Endothelial cell (in vitro differentiated cells): ENCODE results near the gene KIF6. TPM values are rescaled to one million over a fixed set of nuclear protein-coding genes. Genes with fewer than 3 reads are reported as not detected.
"Not testable (repeated sequence)": the region's sequence is repeated elsewhere in the genome, so short reads cannot be mapped to it uniquely, and the experiment has no call there.

Experiments
- DNase-seq: peaks from one replicate; pipeline ENCODE4 v3.0.0; 2021; ENCODE audit warnings: low spot score
- H3K27ac Mint-ChIP-seq: one replicate; pipeline ENCODE4 v1.8.0; 2021; ENCODE audit warnings: mixed read lengths, inconsistent platforms; ENCODE audit not compliant: unreplicated experiment
- H3K27me3 Mint-ChIP-seq: one replicate; pipeline ENCODE4 v1.8.0; 2021; ENCODE audit warnings: mild to moderate bottlenecking, moderate library complexity, mixed read lengths, inconsistent platforms; ENCODE audit not compliant: unreplicated experiment
- H3K36me3 Mint-ChIP-seq: one replicate; pipeline ENCODE4 v1.8.0; 2021; ENCODE audit warnings: mild to moderate bottlenecking, low read depth, mixed read lengths, inconsistent platforms; ENCODE audit not compliant: unreplicated experiment
- H3K4me1 Mint-ChIP-seq: one replicate; pipeline ENCODE4 v1.8.0; 2021; ENCODE audit warnings: mild to moderate bottlenecking, mixed read lengths, inconsistent platforms; ENCODE audit not compliant: unreplicated experiment
- H3K4me3 Mint-ChIP-seq: one replicate; pipeline ENCODE4 v1.8.0; 2021; ENCODE audit warnings: mild to moderate bottlenecking, mixed read lengths, inconsistent platforms; ENCODE audit not compliant: unreplicated experiment
- H3K9me3 Mint-ChIP-seq: one replicate; pipeline ENCODE4 v1.8.0; 2021; ENCODE audit warnings: mixed read lengths, inconsistent platforms; ENCODE audit not compliant: unreplicated experiment
- CTCF ChIP-seq: fragments of 200-600 bp; sonication (generic); IDR thresholded peaks from one replicate; pipeline ENCODE4 v1.5.0; 2021; ENCODE audit warnings: antibody characterized with exemption; ENCODE audit not compliant: unreplicated experiment
- total RNA-seq: library from RNA; stranded (reverse); fragmentation: NEBNext Ultra II Directional; extraction: Animal tissue kit (Norgen Biotek cat#: 25700); gene quantifications from one replicate; pipeline ENCODE4 v1.2.1, GENCODE V29; 2021; ENCODE audit not compliant: unreplicated experiment

Gene KIF6
- total RNA-seq, 1 donor from 2014 or later: 0.46 TPM

- H3K4me3 Mint-ChIP-seq: no peak overlapping the region
- H3K4me1 Mint-ChIP-seq: no peaks in the 10 kb centered on the region
- H3K27me3 Mint-ChIP-seq: peaks cover 1% of the 10 kb centered on the region
- no peak for DNase-seq
- no peaks in the 10 kb centered on the region for H3K36me3 Mint-ChIP-seq
- no peak overlapping the region for H3K27ac Mint-ChIP-seq
- no peaks in the 10 kb centered on the region for H3K9me3 Mint-ChIP-seq
- TF ChIP-seq CTCF: no peak
Observed at GRCh38 chr6:39733704-39734103, 8.5 kb upstream of the KIF6 start.

GRCh38 chr6:39731565-39731964 is 6.4 kb upstream of the KIF6 start:
- no peaks in the 10 kb centered on the region for H3K27me3 Mint-ChIP-seq
- no peaks in the 10 kb centered on the region for H3K36me3 Mint-ChIP-seq
- H3K4me1 Mint-ChIP-seq: no peaks in the 10 kb centered on the region
- H3K4me3 Mint-ChIP-seq: no peak overlapping the region
- no peaks in the 10 kb centered on the region for H3K9me3 Mint-ChIP-seq
- H3K27ac Mint-ChIP-seq: no peak overlapping the region
- DNase-seq: no peak
- no peak for TF ChIP-seq CTCF

GRCh38 chr6:39729945-39730344 is 4.7 kb upstream of the KIF6 start:
- no peak for TF ChIP-seq CTCF
- no peaks in the 10 kb centered on the region for H3K4me1 Mint-ChIP-seq
- no peaks in the 10 kb centered on the region for H3K9me3 Mint-ChIP-seq
- H3K27me3 Mint-ChIP-seq: no peaks in the 10 kb centered on the region
- H3K4me3 Mint-ChIP-seq: no peak overlapping the region
- DNase-seq: no peak
- no peak overlapping the region for H3K27ac Mint-ChIP-seq
- no peaks in the 10 kb centered on the region for H3K36me3 Mint-ChIP-seq

- no peaks in the 10 kb centered on the region for H3K27me3 Mint-ChIP-seq
- no peak for TF ChIP-seq CTCF
- no peak overlapping the region for H3K27ac Mint-ChIP-seq
- H3K9me3 Mint-ChIP-seq: no peaks in the 10 kb centered on the region
- H3K4me1 Mint-ChIP-seq: no peaks in the 10 kb centered on the region
- peak overlapping the region; percentile 99 for H3K4me3 Mint-ChIP-seq
- H3K36me3 Mint-ChIP-seq: no peaks in the 10 kb centered on the region
- DNase-seq: no peak
Observed at GRCh38 chr6:39725632-39725997, 407 bp upstream of the KIF6 start.

GRCh38 chr6:39723350-39723749 is 1.9 kb downstream of the KIF6 start:
- H3K27ac Mint-ChIP-seq, H3K27me3 Mint-ChIP-seq, H3K4me3 Mint-ChIP-seq: not testable (repeated sequence)

GRCh38 chr6:39714802-39715201 is 10.4 kb downstream of the KIF6 start:
- peaks cover 4% of the 10 kb centered on the region for H3K27me3 Mint-ChIP-seq
- no peak overlapping the region for H3K4me3 Mint-ChIP-seq
- no peak for DNase-seq
- no peaks in the 10 kb centered on the region for H3K4me1 Mint-ChIP-seq
- no peaks in the 10 kb centered on the region for H3K9me3 Mint-ChIP-seq
- H3K27ac Mint-ChIP-seq: no peak overlapping the region
- no peak for TF ChIP-seq CTCF
- H3K36me3 Mint-ChIP-seq: no peaks in the 10 kb centered on the region

More at GRCh38 chr6:39723350-39723749, 1.9 kb downstream of the KIF6 start:
- H3K36me3 Mint-ChIP-seq, H3K9me3 Mint-ChIP-seq, DNase-seq, H3K4me1 Mint-ChIP-seq: not testable (repeated sequence)
